Colonic mucosa (tissue), 4 donors: ENCODE data around the gene RREB1. TPM values are rescaled to one million over a fixed set of nuclear protein-coding genes. Genes with fewer than 3 reads are reported as not detected.

Experiments
- DNase-seq: peaks from one replicate; pipeline ENCODE4 v3.0.0-alpha.2; 2020
- H3K27ac ChIP-seq: fragments of 200-600 bp; one replicate; pipeline ENCODE4 v1.8.0; 2021
- H3K27me3 ChIP-seq: fragments of 200-600 bp; one replicate; pipeline ENCODE4 v1.8.0; 2021
- H3K36me3 ChIP-seq: fragments of 200-600 bp; one replicate; pipeline ENCODE4 v1.8.0; 2021
- H3K4me1 ChIP-seq: fragments of 200-600 bp; one replicate; pipeline ENCODE4 v1.8.0; 2021; ENCODE audit warnings: mild to moderate bottlenecking
- H3K4me3 ChIP-seq: fragments of 200-600 bp; one replicate; pipeline ENCODE4 v1.8.0; 2021
- H3K9ac ChIP-seq, 2 donors: one replicate each; pipeline ENCODE4 v1.7.0; 2013; ENCODE audit warnings: control low read depth in 2 of 2, low read depth in 2 of 2, low read length in 2 of 2
- H3K9me3 ChIP-seq: fragments of 200-600 bp; one replicate; pipeline ENCODE4 v1.8.0; 2021
- CTCF ChIP-seq: fragments of 200-600 bp; IDR thresholded peaks from one replicate; pipeline ENCODE4 v1.8.0; 2022; ENCODE audit warnings: antibody characterized with exemption, mild to moderate bottlenecking
- intact Hi-C: fragments of 100-400 bp; cut with DNase I; formaldehyde crosslinking; loops from one replicate; pipeline ENCODE4 v1.14.1; 2022
- total RNA-seq, 2 donors: library from RNA; stranded (reverse); fragmentation: NEBNext Ultra II Directional in 1 of 2; extraction: Animal tissue kit (Norgen Biotek cat#: 25700) in 1 of 2; gene quantifications; one replicate each; pipeline ENCODE4 v1.2.1, GENCODE V29; 2021
- donor health status: healthy.
- donor health status: DM: no; HTN: no; CAD: no.
- donor health status: DM: no; HTN: no; CAD: no.

Gene RREB1
- total RNA-seq, 2 donors from 2014 or later, result 79.0 to 81.3 TPM

- no peak for TF ChIP-seq CTCF
- Histone ChIP-seq H3K27me3 (no peaks in the 10 kb centered on the region), H3K27ac (no peak overlapping the region), H3K9me3 (no peaks in the 10 kb centered on the region), H3K36me3 (peaks cover 12% of the 10 kb centered on the region), H3K4me3 (no peak overlapping the region), H3K9ac (no peak overlapping the region), H3K4me1 (peaks cover under 1% of the 10 kb centered on the region)
- intact Hi-C loops, result no loop called here
- DNase-seq, result no peak
These were observed 81.5 kb downstream of the RREB1 start for GRCh38 chr6:7189101-7189758.

- peaks cover 3% of the 10 kb centered on the region for H3K4me1 ChIP-seq
- H3K27me3 ChIP-seq, result no peaks in the 10 kb centered on the region
- TF ChIP-seq CTCF, result no peak
- no peak overlapping the region for H3K9ac ChIP-seq
- H3K36me3 ChIP-seq, result peaks cover 12% of the 10 kb centered on the region
- intact Hi-C loops, result no loop called here
- H3K9me3 ChIP-seq, result no peaks in the 10 kb centered on the region
- DNase-seq, result no peak
- H3K27ac ChIP-seq, result no peak overlapping the region
- no peak overlapping the region for H3K4me3 ChIP-seq
These were observed 83.0 kb downstream of the RREB1 start for GRCh38 chr6:7190791-7191190.

GRCh38 chr6:7193122-7193521 is 85.4 kb downstream of the RREB1 start:
- H3K27me3 ChIP-seq, result no peaks in the 10 kb centered on the region
- H3K27ac ChIP-seq, result peak overlapping the region; percentile 56
- H3K9me3 ChIP-seq, result no peaks in the 10 kb centered on the region
- H3K36me3 ChIP-seq, result peaks cover 15% of the 10 kb centered on the region
- H3K9ac ChIP-seq, result no peak overlapping the region
- no peak for DNase-seq
- intact Hi-C loops, result no loop called here
- peaks cover 3% of the 10 kb centered on the region for H3K4me1 ChIP-seq
- H3K4me3 ChIP-seq, result no peak overlapping the region
- TF ChIP-seq CTCF, result no peak

- intact Hi-C loops, result no loop called here
- Histone ChIP-seq H3K4me3 (no peak overlapping the region), H3K36me3 (peaks cover 10% of the 10 kb centered on the region), H3K9me3 (no peaks in the 10 kb centered on the region), H3K27ac (peak overlapping the region; percentile 46), H3K9ac (peak overlapping the region in 1 of 2 donors; percentile 48), H3K4me1 (peaks cover 3% of the 10 kb centered on the region), H3K27me3 (no peaks in the 10 kb centered on the region)
- no peak for DNase-seq
- no peak for TF ChIP-seq CTCF
These were observed 86.9 kb downstream of the RREB1 start for GRCh38 chr6:7194657-7195056.

GRCh38 chr6:7195339-7196018 is 87.7 kb downstream of the RREB1 start:
- H3K27me3 ChIP-seq, result no peaks in the 10 kb centered on the region
- H3K9me3 ChIP-seq, result no peaks in the 10 kb centered on the region
- H3K4me3 ChIP-seq, result no peak overlapping the region
- peaks cover 3% of the 10 kb centered on the region for H3K4me1 ChIP-seq
- peaks cover 10% of the 10 kb centered on the region for H3K36me3 ChIP-seq
- H3K9ac ChIP-seq, result peak overlapping the region in 1 of 2 donors; percentile 73
- intact Hi-C loops, result no loop called here
- no peak for TF ChIP-seq CTCF
- DNase-seq, result no peak
- peak overlapping the region; percentile 46 for H3K27ac ChIP-seq
